RWPE1 (cell line): ENCODE data around the gene DMRTB1.

Source experiments
- CTCF ChIA-PET: fragments of 350-600 bp; sonication (Branson Sonifier 250); formaldehyde crosslinking; extraction: SDS; loops from one replicate; lab custom pipeline; 2021; lab: Yijun Ruan, JAX
- POLR2A ChIA-PET: fragments of 400-600 bp; formaldehyde crosslinking; extraction: SDS; loops from one replicate; lab custom pipeline; 2020; ENCODE audit warnings: antibody characterized with exemption; ENCODE audit not compliant: low non-redundant PET; lab: Yijun Ruan, JAX
- DNase-seq: peaks from one replicate; pipeline ENCODE4 v3.0.0; 2012; ENCODE audit warnings: low spot score
- H3K27ac ChIP-seq: fragments of 450-650 bp; 2 replicates; pipeline ENCODE4 v1.5.1; 2017
- TF ChIP-seq, protein P1 (sequence below): fragments of 450-650 bp; conservative IDR thresholded peaks from 2 replicates; pipeline ENCODE4 v1.5.1; 2017; ENCODE audit warnings: low read depth, mild to moderate bottlenecking

DMRTB1 gene

DNA sequence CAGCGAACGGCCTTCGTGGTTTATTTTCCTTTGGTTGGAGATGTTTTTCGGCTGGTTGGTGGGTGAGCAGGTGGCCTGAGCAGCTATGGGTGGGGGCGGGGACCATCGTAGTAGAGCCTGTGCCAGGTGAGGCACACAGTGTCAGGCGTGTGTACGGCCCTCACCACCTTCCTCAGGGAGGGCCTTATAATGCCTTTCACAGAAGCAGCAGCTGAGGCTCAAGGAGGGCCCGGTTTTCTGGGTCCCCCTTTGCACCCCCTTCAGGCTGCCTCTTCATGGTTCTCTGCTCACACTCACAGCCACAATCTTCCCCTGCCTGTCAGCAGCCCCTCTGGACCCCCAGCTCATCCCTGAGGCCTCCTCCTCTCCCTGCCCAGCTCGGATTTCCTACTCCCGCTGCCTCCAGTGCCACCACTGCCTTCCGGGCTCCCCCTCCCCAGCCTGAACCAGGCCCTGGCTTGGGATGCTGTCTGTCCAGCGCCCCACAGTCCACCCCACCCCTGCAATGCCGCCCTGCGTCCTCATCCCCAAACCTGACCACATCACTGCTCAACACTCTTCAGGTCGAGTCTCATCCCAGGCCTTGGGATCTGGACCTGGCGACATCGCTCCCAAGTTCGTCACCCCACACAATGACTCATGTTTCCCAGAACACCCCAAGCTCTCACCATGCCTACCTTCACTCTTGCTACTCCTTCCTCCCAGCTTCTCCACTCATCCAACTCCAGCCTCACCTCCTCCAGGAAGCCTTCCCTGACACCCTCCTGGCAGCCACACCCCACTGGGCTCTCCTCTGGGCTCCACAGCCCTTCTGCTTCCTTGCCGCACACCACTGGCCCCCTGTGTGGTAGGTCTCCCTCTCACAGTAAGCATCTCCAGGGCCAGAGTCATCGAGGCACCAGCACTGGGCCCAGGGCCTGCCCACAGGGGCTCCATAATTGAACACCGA is 53.9 kb downstream of the DMRTB1 start:
- no peak for DNase-seq
- ChIA-PET CTCF (no interaction called here), POLR2A (no interaction called here)
- TF ChIP-seq, protein P1, sequence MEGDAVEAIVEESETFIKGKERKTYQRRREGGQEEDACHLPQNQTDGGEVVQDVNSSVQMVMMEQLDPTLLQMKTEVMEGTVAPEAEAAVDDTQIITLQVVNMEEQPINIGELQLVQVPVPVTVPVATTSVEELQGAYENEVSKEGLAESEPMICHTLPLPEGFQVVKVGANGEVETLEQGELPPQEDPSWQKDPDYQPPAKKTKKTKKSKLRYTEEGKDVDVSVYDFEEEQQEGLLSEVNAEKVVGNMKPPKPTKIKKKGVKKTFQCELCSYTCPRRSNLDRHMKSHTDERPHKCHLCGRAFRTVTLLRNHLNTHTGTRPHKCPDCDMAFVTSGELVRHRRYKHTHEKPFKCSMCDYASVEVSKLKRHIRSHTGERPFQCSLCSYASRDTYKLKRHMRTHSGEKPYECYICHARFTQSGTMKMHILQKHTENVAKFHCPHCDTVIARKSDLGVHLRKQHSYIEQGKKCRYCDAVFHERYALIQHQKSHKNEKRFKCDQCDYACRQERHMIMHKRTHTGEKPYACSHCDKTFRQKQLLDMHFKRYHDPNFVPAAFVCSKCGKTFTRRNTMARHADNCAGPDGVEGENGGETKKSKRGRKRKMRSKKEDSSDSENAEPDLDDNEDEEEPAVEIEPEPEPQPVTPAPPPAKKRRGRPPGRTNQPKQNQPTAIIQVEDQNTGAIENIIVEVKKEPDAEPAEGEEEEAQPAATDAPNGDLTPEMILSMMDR: no peak
- no peak overlapping the region for H3K27ac ChIP-seq

DNA sequence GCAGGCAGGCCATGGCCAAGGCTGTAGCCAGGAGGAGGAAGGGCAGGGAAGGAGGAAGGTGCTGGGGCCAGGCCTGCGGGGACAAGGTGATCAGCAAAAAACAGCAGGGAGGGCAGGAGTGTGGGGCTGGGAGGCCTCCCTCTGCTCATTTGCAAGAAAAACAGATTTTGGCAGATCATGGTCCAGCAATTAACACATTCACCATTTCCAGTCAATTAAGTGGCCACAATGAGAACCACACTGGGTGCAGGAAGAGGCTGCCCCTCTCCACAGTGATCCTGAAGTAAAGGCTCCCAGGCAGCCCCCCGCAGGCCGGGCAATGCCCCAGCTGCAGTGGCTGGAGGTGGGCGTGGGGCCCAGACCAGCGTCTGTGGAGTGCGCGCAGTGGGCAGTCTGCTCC is 54.6 kb downstream of the DMRTB1 start:
- CTCF ChIA-PET: no interaction called here
- no peak overlapping the region for H3K27ac ChIP-seq
- TF ChIP-seq, protein P1: no peak
- DNase-seq: no peak
- POLR2A ChIA-PET: no interaction called here

DNA sequence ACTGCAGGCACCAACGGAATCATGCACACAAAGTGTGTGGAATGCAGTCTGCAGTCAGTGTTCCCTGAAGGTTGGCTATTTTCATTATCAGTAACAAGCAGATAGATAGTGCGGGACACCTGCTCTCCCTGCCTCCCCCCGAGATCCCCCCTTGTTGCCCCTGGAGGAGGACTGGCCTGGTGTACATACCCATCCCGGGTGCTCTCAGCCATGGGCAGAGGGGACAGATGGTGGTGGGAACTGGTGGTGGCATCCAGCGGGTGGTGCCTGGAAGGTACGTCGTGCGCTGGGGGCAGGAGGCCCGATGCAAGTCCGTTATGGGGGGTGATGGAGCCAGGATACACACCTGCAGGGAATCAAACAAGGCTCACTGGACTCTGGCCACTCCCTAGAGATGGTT is 55.2 kb downstream of the DMRTB1 start:
- no peak overlapping the region for H3K27ac ChIP-seq
- ChIA-PET CTCF (no interaction called here), POLR2A (interaction anchor here (0.6 kb wide), 1 partner anchor 27 kb away, joined by 3 read pairs; no protein-coding TSS in a partner anchor)
- DNase-seq: no peak
- TF ChIP-seq, protein P1: no peak

DNA sequence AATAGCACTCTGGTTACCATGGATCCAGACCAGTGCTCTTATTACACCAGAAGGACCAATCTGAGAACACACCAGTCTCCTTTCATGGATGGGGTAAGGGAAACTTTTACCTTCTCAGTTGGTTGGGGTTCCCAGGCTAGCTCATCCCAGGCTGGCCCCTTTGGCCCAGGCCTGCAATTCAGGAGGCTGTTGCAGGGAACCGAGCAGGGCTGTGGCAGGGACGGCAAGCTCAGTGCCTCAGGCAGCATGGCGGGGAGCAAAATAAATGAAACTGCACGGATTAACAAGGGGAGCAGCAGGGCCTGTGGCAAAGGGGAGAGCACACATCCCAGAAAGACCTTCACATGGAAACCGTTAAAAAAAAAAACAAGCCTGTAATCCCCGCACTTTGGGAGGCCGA is 57.0 kb downstream of the DMRTB1 start:
- TF ChIP-seq, protein P1: no peak
- POLR2A ChIA-PET: no interaction called here
- no peak for DNase-seq
- no peak overlapping the region for H3K27ac ChIP-seq
- CTCF ChIA-PET: no interaction called here
